Inferior parietal cortex (tissue), 1 donor: Measurements from ENCODE around the gene ZNF814.
"Not testable (repeated sequence)": the region's sequence is repeated elsewhere in the genome, so short reads cannot be mapped to it uniquely, and the experiment has no call there.

Source experiments
- DNase-seq: peaks from one replicate; pipeline ENCODE4 v3.0.0-alpha.2; 2016; ENCODE audit errors: extremely low spot score

ZNF814 gene

GRCh38 chr19:57862351-57862750 is 26.5 kb downstream of the ZNF814 start:
- not testable (repeated sequence) for DNase-seq

DNA sequence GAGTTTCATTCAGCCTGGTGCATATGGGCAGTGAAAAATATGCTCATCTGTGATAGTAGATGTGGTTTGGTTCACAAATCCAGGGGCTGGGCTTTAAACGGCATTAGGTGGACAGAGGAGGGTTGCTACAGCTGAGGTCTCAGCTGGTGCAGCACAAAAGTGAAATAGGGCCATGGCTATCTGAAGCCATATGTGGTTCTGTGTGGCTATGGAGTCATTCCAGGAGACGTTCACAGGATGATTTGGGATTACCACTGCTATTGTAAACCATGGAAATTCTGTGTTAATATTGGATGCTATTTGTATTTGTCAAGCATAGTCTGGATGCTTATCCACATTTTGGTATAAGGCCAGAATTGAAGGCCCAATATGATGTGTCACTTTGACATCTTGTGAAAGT is 34.7 kb downstream of the ZNF814 start:
- not testable (repeated sequence) for DNase-seq

GRCh38 chr19:57851812-57852603 is 36.8 kb downstream of the ZNF814 start:
- not testable (repeated sequence) for DNase-seq

DNA sequence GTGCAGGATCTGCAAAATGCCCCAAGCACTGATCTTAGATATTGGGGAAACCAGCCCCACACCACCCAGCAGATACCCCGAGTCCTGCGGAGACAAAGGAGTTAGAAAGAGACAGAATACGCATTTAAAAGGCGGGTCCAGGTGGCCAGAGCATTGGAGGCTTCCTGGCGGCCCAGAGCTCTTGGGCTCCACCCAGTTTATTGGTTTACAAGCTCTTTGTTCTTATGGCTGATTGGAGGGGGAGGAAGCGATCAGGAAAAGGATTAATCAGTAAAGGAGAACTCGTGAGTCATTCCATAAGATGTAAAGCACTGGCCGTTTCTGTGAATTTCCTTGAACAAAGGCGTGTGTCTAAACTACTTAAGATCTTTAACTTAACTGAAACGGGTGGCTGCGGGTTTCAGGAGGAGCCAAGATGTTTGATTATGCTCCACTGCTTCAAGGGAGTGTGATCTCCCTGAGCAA is 38.3 kb downstream of the ZNF814 start:
- DNase-seq: no peak

- DNase-seq: peak; percentile 90
These were observed 39.0 kb downstream of the ZNF814 start, which contains the start of gene ZNF587 for GRCh38 chr19:57849666-57850473. Gene ZNF587, plus strand, starts transcription at chr19:57849859. Its CDS starts 180 bp downstream, at chr19:57850039.

DNA sequence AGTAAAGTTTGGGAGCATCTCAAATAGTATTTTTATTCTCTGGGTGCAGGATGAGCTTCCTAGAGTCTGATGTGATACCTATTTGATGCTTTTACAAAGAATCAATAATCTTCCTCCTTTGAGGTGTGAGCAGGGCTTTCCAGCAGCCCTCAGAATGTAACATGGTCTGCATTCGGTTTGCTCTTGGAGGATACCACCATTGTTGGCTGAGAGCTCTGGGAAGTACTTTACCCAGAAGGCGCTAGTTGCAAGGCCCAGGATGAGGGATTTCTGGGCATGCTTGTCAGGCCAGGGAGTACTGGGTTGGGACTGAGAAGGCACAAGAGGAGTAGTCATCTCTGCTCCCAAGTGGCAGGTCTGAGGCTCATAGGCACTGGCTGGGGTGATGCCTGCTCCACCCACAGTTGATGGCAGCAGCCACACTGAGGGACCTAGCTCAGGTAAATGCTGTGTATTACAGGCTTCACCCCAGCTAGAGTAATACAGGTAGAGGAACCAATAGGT is 39.6 kb downstream of the ZNF814 start:
- not testable (repeated sequence) for DNase-seq

DNA sequence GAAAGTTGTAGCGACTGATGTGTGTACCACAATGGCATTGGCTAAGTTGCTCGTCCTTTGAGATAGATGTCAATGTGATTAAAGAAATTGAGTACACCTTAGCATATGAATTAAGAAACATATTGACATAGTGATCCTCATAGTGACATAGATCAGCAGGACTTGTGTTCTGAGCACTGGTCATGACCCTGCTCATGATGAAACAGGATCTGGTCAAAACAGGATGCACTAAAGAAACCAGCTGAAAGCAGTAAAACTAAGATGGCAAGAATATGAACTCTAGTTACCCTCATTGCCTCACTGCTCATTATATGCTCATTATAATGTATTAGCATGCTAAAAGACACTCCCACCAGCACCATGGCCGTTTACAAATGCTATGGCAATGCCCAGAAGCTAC is 41.7 kb downstream of the ZNF814 start:
- not testable (repeated sequence) for DNase-seq

- no peak for DNase-seq
These were observed 47.6 kb downstream of the ZNF814 start for GRCh38 chr19:57841122-57841763.

GRCh38 chr19:57838622-57839191 is 50.1 kb downstream of the ZNF814 start:
- DNase-seq: not testable (repeated sequence)

- DNase-seq: not testable (repeated sequence)
These were observed 51.8 kb downstream of the ZNF814 start for GRCh38 chr19:57836991-57837390.

GRCh38 chr19:57830071-57830602 is 58.7 kb downstream of the ZNF814 start, which contains the start of gene ZNF587B:
Gene ZNF587B, plus strand, starts transcription at chr19:57830299. Its CDS starts 230 bp downstream, at chr19:57830529.
- DNase-seq: peak; percentile 79

DNA sequence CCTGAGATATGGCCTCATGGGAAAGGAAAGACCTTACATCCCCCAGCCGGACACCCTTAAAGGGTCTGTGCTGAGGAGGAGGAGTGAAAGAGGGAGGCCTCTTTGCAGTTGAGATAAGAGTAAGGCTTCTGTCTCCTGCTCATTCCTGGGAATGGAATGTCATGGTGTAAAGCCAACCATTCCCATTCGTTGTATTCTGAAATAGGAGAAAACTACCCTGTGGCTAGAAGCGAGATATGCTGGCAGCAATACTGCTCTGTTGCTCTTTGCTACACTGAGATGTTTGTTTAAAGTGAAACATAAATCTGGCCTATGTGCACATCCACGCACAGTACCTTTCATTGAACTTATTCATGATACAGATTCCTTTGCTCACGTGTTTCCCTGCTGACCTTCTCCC is 59.5 kb downstream of the ZNF814 start:
- no peak for DNase-seq

DNA sequence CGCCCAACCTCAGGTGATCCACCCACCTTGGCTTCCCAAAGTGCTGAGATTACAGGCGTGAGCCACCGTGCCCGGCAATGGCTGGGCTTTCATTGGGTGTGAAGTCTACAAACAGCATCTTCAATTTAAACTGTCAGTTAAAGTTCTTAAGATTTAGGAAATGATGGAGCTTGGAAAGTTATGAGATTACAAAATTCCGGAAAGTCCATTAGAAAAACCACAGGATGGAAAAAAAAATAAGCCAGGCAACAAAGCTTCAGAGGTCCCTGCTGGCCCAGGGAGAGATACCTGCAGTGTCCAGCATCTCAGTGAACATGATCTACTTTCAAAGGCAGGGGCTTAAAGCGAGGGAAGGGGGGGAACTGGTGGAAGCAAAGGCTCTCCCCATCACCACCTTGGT is 63.3 kb downstream of the ZNF814 start:
- no peak for DNase-seq

DNA sequence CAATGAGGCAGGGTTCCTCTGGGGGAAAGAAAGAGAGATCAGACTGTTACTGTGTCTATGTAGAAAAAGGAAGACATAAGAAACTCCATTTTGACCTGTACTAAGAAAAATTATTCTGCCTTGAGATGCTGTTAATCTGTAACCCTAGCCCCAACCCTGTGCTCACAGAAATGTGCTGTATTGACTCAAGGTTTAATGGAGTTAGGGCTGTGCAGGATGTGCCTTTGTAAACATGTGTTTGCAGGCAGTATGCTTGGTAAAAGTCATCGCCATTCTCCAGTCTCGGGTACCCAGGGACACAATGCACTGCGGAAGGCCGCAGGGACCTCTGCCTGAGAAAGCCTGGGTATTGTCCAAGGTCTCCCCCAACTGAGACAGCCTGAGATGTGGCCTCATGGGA is 65.2 kb downstream of the ZNF814 start:
- not testable (repeated sequence) for DNase-seq

GRCh38 chr19:57823155-57823554 is 65.7 kb downstream of the ZNF814 start:
- DNase-seq: not testable (repeated sequence)

- not testable (repeated sequence) for DNase-seq
These were observed 67.3 kb downstream of the ZNF814 start for GRCh38 chr19:57821501-57821900.

GRCh38 chr19:57821095-57821494 is 67.7 kb downstream of the ZNF814 start:
- not testable (repeated sequence) for DNase-seq

GRCh38 chr19:57820599-57820998 is 68.2 kb downstream of the ZNF814 start:
- no peak for DNase-seq

- DNase-seq: peak; percentile 96
These were observed 69.2 kb downstream of the ZNF814 start for GRCh38 chr19:57819475-57820148.

- no peak for DNase-seq
These were observed 70.5 kb downstream of the ZNF814 start for GRCh38 chr19:57818378-57818777.
